Measurements from ENCODE around the gene RBM38.

GRCh38 chr20:57455386-57455785 is 64.2 kb downstream of the RBM38 start:
- no peak for TF ChIP-seq CTCF (IDR thresholded peaks at IDR 0.05; ENCODE audit: insufficient read depth, low read length, poor library complexity, severe bottlenecking)
- no peak for TF ChIP-seq EZH2phosphoT487 (conservative IDR thresholded peaks at IDR 0.05; ENCODE audit: low read length)
